ENCODE measurements around the gene C6orf89.
"Not testable (repeated sequence)": the region's sequence is repeated elsewhere in the genome, so short reads cannot be mapped to it uniquely, and the experiment has no call there.

C6orf89 gene

GRCh38 chr6:36947570-36948351 lies 62.0 kb downstream of the C6orf89 start:
- DNase-seq (ENCODE audit: low spot score), result peak; percentile 99

GRCh38 chr6:36949076-36949475 lies 63.3 kb downstream of the C6orf89 start:
- not testable (repeated sequence) for DNase-seq (ENCODE audit: low spot score)

GRCh38 chr6:36949636-36950035 lies 63.9 kb downstream of the C6orf89 start:
- no peak for DNase-seq (ENCODE audit: low spot score)

- no peak for DNase-seq (ENCODE audit: low spot score)
These were observed 68.1 kb downstream of the C6orf89 start for GRCh38 chr6:36953931-36954261.

- no peak for DNase-seq (ENCODE audit: low spot score)
These were observed 68.6 kb downstream of the C6orf89 start, which contains the start of gene PI16 for GRCh38 chr6:36954262-36954931. TSS of gene PI16 (plus strand) at chr6:36954738. CDS start at chr6:36954761, 23 bp downstream.

- DNase-seq (ENCODE audit: low spot score), result no peak
These were observed 69.4 kb downstream of the C6orf89 start for GRCh38 chr6:36955136-36955535.

- no peak for DNase-seq (ENCODE audit: low spot score)
These were observed 70.1 kb downstream of the C6orf89 start for GRCh38 chr6:36955671-36956445.

- no peak for DNase-seq (ENCODE audit: low spot score)
These were observed 70.7 kb downstream of the C6orf89 start for GRCh38 chr6:36956446-36956820.

- DNase-seq (ENCODE audit: low spot score), result no peak
These were observed 72.1 kb downstream of the C6orf89 start for GRCh38 chr6:36957773-36958271.

- DNase-seq (ENCODE audit: low spot score), result no peak
These were observed 73.2 kb downstream of the C6orf89 start for GRCh38 chr6:36958775-36959554.

GRCh38 chr6:36959555-36960250 lies 74.0 kb downstream of the C6orf89 start:
- DNase-seq (ENCODE audit: low spot score), result no peak

- DNase-seq (ENCODE audit: low spot score), result no peak
These were observed 76.0 kb downstream of the C6orf89 start for GRCh38 chr6:36961441-36962435.

GRCh38 chr6:36962874-36963273 lies 77.1 kb downstream of the C6orf89 start:
- peak; percentile 83 for DNase-seq (ENCODE audit: low spot score)

- DNase-seq (ENCODE audit: low spot score), result no peak
These were observed 77.9 kb downstream of the C6orf89 start for GRCh38 chr6:36963451-36964290.

- no peak for DNase-seq (ENCODE audit: low spot score)
These were observed 78.6 kb downstream of the C6orf89 start for GRCh38 chr6:36964349-36964748.

GRCh38 chr6:36964908-36965307 lies 79.2 kb downstream of the C6orf89 start:
- DNase-seq (ENCODE audit: low spot score), result no peak

- DNase-seq (ENCODE audit: low spot score), result no peak
These were observed 81.5 kb downstream of the C6orf89 start for GRCh38 chr6:36967301-36967700.

- DNase-seq (ENCODE audit: low spot score), result no peak
These were observed 82.0 kb downstream of the C6orf89 start for GRCh38 chr6:36967757-36968156.
